Measurements from ENCODE around the gene ITGB5. TPM values are rescaled to one million over a fixed set of nuclear protein-coding genes. Genes with fewer than 3 reads are reported as not detected.

ITGB5 gene
- total RNA-seq, 5 donors from 2014 or later (not counting 1 experiment from before 2014, with no cell fraction given), result 1.2 to 2.5 (median 1.7) TPM

DNA sequence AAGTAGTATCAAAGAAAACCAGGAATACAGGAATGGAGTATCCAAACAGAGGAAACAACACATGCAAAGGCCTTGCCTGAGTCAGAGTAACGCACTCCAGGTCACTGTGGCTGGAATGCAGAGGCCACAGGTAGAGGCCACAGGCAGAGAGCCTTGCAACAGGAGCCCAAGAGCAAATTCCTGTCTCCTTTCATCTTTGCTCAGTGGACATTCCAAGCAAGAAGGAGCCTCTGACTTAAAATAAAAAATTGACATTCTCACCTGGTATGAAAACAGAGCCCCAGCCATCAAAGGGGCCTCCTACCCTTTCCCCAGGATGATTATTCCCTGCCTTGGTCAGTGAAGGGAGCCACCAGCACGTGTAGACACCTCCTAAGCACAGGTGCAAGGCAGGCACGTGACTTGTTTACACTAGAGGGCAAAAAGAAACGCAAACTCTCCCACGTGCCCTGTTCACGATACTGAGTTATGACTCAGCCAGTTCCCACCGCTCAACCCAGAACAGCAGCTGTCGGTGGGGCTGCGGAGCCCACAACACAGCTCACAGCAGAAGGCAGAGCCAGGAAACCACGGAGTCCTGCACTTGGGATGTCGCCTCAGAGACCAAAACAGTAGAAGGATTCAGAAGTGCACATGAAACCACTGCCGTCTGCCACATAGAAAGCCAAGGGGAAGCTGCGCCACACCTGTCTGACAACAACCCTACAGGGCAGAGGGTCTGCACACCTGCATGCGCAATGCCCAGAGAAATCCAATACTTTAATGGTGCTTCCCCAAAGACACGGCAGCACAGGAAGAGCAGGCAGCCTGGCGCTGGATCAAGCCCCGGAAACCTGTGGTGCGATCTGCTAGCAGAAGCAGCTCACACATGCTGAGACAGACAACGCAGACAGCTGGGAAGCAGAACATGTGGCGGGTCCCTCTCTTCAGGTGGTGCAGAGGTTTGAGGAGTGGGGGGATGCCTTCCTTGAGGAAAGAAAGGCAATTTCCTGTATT is 52.1 kb downstream of the ITGB5 start:
- Mint-ChIP-seq H3K9me3 (no peaks in the 10 kb centered on the region), H3K4me3 (peak overlapping the region; percentile 79 to 85 (median 81)), H3K27me3 (peaks cover 19 to 27% of the 10 kb centered on the region in 2 donors), H3K4me1 (peaks cover 22 to 30% (median 24%) of the 10 kb centered on the region in 3 donors), H3K36me3 (no peaks in the 10 kb centered on the region), H3K27ac (peak overlapping the region; percentile 85 to 90)
- Histone ChIP-seq H3K27ac (ENCODE audit: low read length) (peak overlapping the region; percentile 53), H3K36me3 (ENCODE audit: control insufficient read depth in 2 of 2, extremely low read depth in 1 of 2, insufficient read depth in 1 of 2, low read length in 1 of 2) (no peaks in the 10 kb centered on the region), H3K4me1 (ENCODE audit: control insufficient read depth in 1 of 2, extremely low read depth in 1 of 2, insufficient read depth in 2 of 2, low read length in 2 of 2) (peaks cover 2 to 17% of the 10 kb centered on the region in 2 experiments), H3K9me3 (no peaks in the 10 kb centered on the region), H3K4me3 (ENCODE audit: control insufficient read depth in 1 of 2, extremely low read depth in 1 of 2, low read length in 1 of 2) (peak overlapping the region; percentile 43 to 60), H3K27me3 (replicated peaks in 1 of 2; ENCODE audit: control insufficient read depth in 2 of 2, extremely low read depth in 1 of 2, insufficient read depth in 2 of 2, low read length in 1 of 2) (peaks cover 0 to 8% of the 10 kb centered on the region in 2 experiments)
- ChIA-PET POLR2A (no interaction called here), CTCF (interaction anchor here in 1 of 2 donors (1.1 kb wide), 1 partner anchor 74 kb away, joined by 4 read pairs; no protein-coding TSS in a partner anchor)
- DNase-seq, result peak; percentile 6 to 62 (median 38)
- ATAC-seq (replicated peaks in 1 of 4), result peak; percentile 91 to 93 (median 91)
- WGBS (ENCODE audit: insufficient coverage), result 5% methylated on average over 19 of the region's 20 CpGs

DNA sequence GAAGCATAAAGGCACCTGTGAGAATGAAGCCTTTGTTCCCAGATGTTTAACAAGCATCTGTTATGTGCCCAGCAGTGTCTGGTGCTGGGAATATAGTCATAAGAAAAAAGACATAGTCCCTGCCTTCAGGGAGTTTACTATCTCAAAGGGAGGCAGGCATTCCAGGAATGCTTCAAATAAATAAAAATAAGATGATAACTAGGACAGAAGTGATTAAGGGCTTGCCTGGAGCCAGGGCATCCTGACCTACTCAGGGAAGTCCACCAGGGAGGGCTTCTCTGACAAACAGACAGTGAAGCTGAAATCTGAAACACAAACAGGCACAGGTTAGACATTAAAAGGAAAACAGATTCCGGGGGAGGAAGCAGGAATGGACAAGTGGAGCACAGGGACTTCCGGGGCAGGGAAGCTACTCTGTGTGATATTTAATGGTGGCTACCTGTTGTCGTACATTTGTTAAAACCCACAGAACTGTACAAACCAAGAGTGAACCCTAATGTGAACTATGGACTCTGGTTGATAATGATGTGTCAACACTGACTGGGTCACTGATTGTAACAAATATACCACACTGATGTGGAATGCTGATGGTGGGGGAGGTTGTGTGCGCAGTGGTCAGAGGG is 53.3 kb downstream of the ITGB5 start:
- H3K9me3 ChIP-seq, result no peaks in the 10 kb centered on the region
- peaks cover 0 to 8% of the 10 kb centered on the region in 2 experiments for H3K27me3 ChIP-seq (replicated peaks in 1 of 2; ENCODE audit: control insufficient read depth in 2 of 2, extremely low read depth in 1 of 2, insufficient read depth in 2 of 2, low read length in 1 of 2)
- POLR2A ChIA-PET, result no interaction called here
- H3K4me1 ChIP-seq (ENCODE audit: control insufficient read depth in 1 of 2, extremely low read depth in 1 of 2, insufficient read depth in 2 of 2, low read length in 2 of 2), result peaks cover 2 to 17% of the 10 kb centered on the region in 2 experiments
- H3K4me3 Mint-ChIP-seq, result peak overlapping the region in 2 of 3 donors; percentile 17 to 85
- no peaks in the 10 kb centered on the region for H3K36me3 ChIP-seq (ENCODE audit: control insufficient read depth in 2 of 2, extremely low read depth in 1 of 2, insufficient read depth in 1 of 2, low read length in 1 of 2)
- CTCF ChIA-PET, result no interaction called here
- peak overlapping the region; percentile 20 to 44 for H3K27ac Mint-ChIP-seq
- no peak for ATAC-seq (replicated peaks in 1 of 4)
- no peaks in the 10 kb centered on the region for H3K36me3 Mint-ChIP-seq
- WGBS (ENCODE audit: insufficient coverage), result no CpG with 5 or more reads among the region's 4 CpGs
- no peak overlapping the region for H3K27ac ChIP-seq (ENCODE audit: low read length)
- DNase-seq, result no peak
- peaks cover 19 to 26% of the 10 kb centered on the region in 2 donors for H3K27me3 Mint-ChIP-seq
- H3K4me1 Mint-ChIP-seq, result peaks cover 22 to 30% (median 24%) of the 10 kb centered on the region in 3 donors
- no peaks in the 10 kb centered on the region for H3K9me3 Mint-ChIP-seq
- H3K4me3 ChIP-seq (ENCODE audit: control insufficient read depth in 1 of 2, extremely low read depth in 1 of 2, low read length in 1 of 2), result no peak overlapping the region

DNA sequence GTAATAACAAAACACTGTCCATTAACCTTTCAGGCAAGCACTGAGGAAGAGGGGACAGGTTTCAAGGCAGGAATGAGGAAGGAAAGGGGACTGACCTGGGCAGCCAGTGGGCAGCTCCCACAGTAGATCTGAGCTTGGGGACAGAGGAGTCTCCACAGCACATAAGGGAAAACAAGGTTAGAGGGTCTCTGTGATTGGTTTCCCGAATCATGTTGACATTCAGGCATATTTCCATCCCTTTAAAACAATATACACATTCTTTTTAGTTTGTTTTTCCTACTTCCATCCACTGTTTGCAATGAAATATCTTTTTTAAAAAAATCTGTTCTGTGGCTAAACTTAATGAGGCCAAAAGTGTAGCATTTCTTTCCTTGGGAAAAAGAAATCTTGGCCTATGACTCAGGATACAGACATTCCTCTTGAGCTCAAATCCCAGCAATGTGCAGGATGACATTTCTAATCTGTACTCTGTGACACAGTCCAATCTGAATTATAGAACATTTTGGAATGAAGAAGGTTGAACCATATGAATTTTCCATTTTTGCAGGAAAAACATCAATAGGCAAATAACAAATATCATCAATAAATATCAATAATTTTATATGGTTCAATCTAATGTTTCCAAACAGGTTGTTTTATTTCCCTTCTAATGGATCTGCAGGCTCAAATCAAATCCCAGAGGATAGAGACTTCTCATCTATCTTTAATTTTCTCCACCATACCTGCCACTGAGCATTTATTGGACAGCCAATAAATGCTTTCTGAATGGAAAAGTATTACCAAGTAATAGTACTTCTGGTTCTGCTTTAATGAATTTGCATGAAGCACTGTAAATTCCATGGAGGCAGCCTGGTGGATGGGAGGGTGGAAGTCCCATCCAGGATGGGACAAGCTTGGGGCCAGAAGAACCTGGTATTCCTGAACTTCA is 54.1 kb downstream of the ITGB5 start:
- CTCF ChIA-PET, result no interaction called here
- peaks cover 0 to 8% of the 10 kb centered on the region in 2 experiments for H3K27me3 ChIP-seq (replicated peaks in 1 of 2; ENCODE audit: control insufficient read depth in 2 of 2, extremely low read depth in 1 of 2, insufficient read depth in 2 of 2, low read length in 1 of 2)
- no peak overlapping the region for H3K27ac ChIP-seq (ENCODE audit: low read length)
- POLR2A ChIA-PET, result no interaction called here
- no peak overlapping the region for H3K27ac Mint-ChIP-seq
- H3K27me3 Mint-ChIP-seq, result peaks cover 16 to 24% of the 10 kb centered on the region in 2 donors
- no peaks in the 10 kb centered on the region for H3K36me3 ChIP-seq (ENCODE audit: control insufficient read depth in 2 of 2, extremely low read depth in 1 of 2, insufficient read depth in 1 of 2, low read length in 1 of 2)
- no peaks in the 10 kb centered on the region for H3K9me3 ChIP-seq
- DNase-seq (no peak), ATAC-seq (replicated peaks in 1 of 4) (no peak)
- H3K4me1 ChIP-seq (ENCODE audit: control insufficient read depth in 1 of 2, extremely low read depth in 1 of 2, insufficient read depth in 2 of 2, low read length in 2 of 2), result peaks cover 2 to 17% of the 10 kb centered on the region in 2 experiments
- H3K4me1 Mint-ChIP-seq, result peaks cover 22 to 30% (median 24%) of the 10 kb centered on the region in 3 donors
- no peaks in the 10 kb centered on the region for H3K9me3 Mint-ChIP-seq
- H3K4me3 ChIP-seq (ENCODE audit: control insufficient read depth in 1 of 2, extremely low read depth in 1 of 2, low read length in 1 of 2), result no peak overlapping the region
- peak overlapping the region in 1 of 3 donors; percentile 85 for H3K4me3 Mint-ChIP-seq
- no CpG with 5 or more reads among the region's 1 CpG for whole genome bisulfite sequencing (ENCODE audit: insufficient coverage)
- H3K36me3 Mint-ChIP-seq, result no peaks in the 10 kb centered on the region

DNA sequence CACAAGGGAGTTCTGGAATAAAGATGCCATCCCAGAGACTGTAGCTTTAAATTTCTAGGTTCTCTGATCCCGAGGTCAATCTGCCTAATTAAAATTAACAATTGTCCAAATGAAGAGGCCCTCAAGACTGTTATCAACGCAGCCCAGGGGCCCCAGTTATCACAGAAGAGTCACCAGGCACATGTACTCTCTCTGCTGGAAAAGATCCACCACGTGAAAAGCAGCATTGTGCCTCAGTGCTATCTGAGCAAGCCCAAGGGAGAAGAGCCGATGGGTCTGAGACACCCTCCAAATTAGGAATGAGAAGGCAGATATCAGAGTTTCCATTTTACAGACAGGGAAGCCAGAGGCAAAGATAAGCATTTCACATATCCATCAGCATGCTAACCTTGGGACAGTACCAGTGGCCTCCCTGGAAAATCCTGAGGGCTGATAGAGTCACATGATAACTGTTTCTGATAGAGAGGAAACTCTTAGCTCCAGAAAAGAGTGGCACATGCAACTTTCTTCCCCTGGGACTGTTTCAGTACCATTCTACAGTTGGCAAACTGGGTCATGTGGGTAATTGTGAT is 55.5 kb downstream of the ITGB5 start:
- Histone ChIP-seq H3K27ac (ENCODE audit: low read length) (no peak overlapping the region), H3K36me3 (ENCODE audit: control insufficient read depth in 2 of 2, extremely low read depth in 1 of 2, insufficient read depth in 1 of 2, low read length in 1 of 2) (no peaks in the 10 kb centered on the region), H3K4me1 (ENCODE audit: control insufficient read depth in 1 of 2, extremely low read depth in 1 of 2, insufficient read depth in 2 of 2, low read length in 2 of 2) (peaks cover 2 to 17% of the 10 kb centered on the region in 2 experiments), H3K4me3 (ENCODE audit: control insufficient read depth in 1 of 2, extremely low read depth in 1 of 2, low read length in 1 of 2) (no peak overlapping the region), H3K27me3 (replicated peaks in 1 of 2; ENCODE audit: control insufficient read depth in 2 of 2, extremely low read depth in 1 of 2, insufficient read depth in 2 of 2, low read length in 1 of 2) (peaks cover 0 to 8% of the 10 kb centered on the region in 2 experiments), H3K9me3 (no peaks in the 10 kb centered on the region)
- no peak for DNase-seq
- ChIA-PET CTCF (interaction anchor here in 1 of 2 donors (1.1 kb wide), 1 partner anchor 14 kb away, joined by 4 read pairs; no protein-coding TSS in a partner anchor), POLR2A (no interaction called here)
- H3K27ac Mint-ChIP-seq, result no peak overlapping the region
- H3K4me1 Mint-ChIP-seq, result peaks cover 19 to 22% (median 21%) of the 10 kb centered on the region in 3 donors
- H3K4me3 Mint-ChIP-seq, result no peak overlapping the region
- H3K36me3 Mint-ChIP-seq, result no peaks in the 10 kb centered on the region
- ATAC-seq (replicated peaks in 1 of 4), result no peak
- peaks cover 5 to 19% of the 10 kb centered on the region in 2 donors for H3K27me3 Mint-ChIP-seq
- no peaks in the 10 kb centered on the region for H3K9me3 Mint-ChIP-seq
- WGBS (ENCODE audit: insufficient coverage), result 55% methylated on average over 2 of the region's 4 CpGs

DNA sequence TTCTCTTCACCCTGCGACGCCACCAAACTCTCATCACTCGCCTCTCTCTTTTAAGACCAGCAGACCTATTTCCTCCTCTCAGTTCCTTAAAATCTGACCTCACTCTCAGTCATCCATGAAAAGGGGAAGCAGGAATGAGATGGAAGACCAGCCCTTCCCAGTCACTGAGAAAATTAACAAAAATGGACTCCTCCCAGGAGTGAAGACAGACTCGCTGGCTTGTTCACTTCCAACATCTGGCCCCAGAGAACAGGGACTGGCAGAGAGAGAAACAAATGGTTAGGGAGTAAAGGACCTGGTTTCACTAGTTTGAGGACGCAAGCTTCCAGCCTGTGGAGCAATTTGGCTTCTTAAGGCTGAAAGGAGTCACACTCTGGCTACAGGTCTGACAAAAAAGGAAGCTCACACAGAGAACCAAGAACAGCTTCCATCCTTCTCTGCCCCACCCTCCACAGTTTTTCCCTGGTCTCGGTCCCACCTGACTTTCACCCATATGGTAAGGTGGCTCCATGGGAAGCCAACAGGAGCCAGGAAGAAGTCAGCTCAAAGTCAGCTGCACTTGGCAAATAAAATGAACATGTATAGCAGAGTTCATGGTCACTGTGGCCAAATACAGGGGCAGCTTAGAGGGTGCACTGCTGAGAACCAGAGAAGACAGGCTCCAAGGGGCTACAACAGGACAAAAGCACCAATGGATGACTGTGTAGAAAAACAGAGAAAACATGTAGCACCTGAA is 57.2 kb downstream of the ITGB5 start:
- no peak for DNase-seq
- H3K4me3 Mint-ChIP-seq, result no peak overlapping the region
- Histone ChIP-seq H3K27me3 (replicated peaks in 1 of 2; ENCODE audit: control insufficient read depth in 2 of 2, extremely low read depth in 1 of 2, insufficient read depth in 2 of 2, low read length in 1 of 2) (peaks cover 0 to 3% of the 10 kb centered on the region in 2 experiments), H3K27ac (ENCODE audit: low read length) (no peak overlapping the region), H3K4me1 (ENCODE audit: control insufficient read depth in 1 of 2, extremely low read depth in 1 of 2, insufficient read depth in 2 of 2, low read length in 2 of 2) (peaks cover 0 to 5% of the 10 kb centered on the region in 2 experiments), H3K9me3 (no peaks in the 10 kb centered on the region), H3K4me3 (ENCODE audit: control insufficient read depth in 1 of 2, extremely low read depth in 1 of 2, low read length in 1 of 2) (no peak overlapping the region), H3K36me3 (ENCODE audit: control insufficient read depth in 2 of 2, extremely low read depth in 1 of 2, insufficient read depth in 1 of 2, low read length in 1 of 2) (no peaks in the 10 kb centered on the region)
- H3K36me3 Mint-ChIP-seq, result no peaks in the 10 kb centered on the region
- 89% methylated on average over 3 of the region's 6 CpGs for WGBS (ENCODE audit: insufficient coverage)
- H3K4me1 Mint-ChIP-seq, result peaks cover 8 to 14% (median 9%) of the 10 kb centered on the region in 3 donors
- no peak overlapping the region for H3K27ac Mint-ChIP-seq
- no peak for ATAC-seq (replicated peaks in 1 of 4)
- POLR2A ChIA-PET, result no interaction called here
- CTCF ChIA-PET, result no interaction called here
- peaks cover 5 to 11% of the 10 kb centered on the region in 2 donors for H3K27me3 Mint-ChIP-seq
- H3K9me3 Mint-ChIP-seq, result no peaks in the 10 kb centered on the region

Data from T-cell (primary cell).